Astrocyte of the spinal cord (primary cell): ENCODE results near the gene FBXW5.

ENCODE experiments used
- DNase-seq: peaks from one replicate; pipeline ENCODE4 v3.0.0; 2011; ENCODE audit warnings: low read depth, low spot score
- H3K4me3 ChIP-seq: 2 replicates; pipeline ENCODE4 v1.5.1; 2011; ENCODE audit warnings: low read depth, mild to moderate bottlenecking, low read length, moderate library complexity
- in situ Hi-C: cut with HindIII; loops from 2 replicates; pipeline ENCODE4 v1.10.0; 2017; ENCODE audit warnings: low sequenced_read_pairs
- TF ChIP-seq, protein P1 (sequence below): IDR thresholded peaks from 2 replicates; pipeline ENCODE4 v1.5.1; 2012; ENCODE audit warnings: low read depth, mild to moderate bottlenecking, low read length, inconsistent platforms

FBXW5 gene

DNA sequence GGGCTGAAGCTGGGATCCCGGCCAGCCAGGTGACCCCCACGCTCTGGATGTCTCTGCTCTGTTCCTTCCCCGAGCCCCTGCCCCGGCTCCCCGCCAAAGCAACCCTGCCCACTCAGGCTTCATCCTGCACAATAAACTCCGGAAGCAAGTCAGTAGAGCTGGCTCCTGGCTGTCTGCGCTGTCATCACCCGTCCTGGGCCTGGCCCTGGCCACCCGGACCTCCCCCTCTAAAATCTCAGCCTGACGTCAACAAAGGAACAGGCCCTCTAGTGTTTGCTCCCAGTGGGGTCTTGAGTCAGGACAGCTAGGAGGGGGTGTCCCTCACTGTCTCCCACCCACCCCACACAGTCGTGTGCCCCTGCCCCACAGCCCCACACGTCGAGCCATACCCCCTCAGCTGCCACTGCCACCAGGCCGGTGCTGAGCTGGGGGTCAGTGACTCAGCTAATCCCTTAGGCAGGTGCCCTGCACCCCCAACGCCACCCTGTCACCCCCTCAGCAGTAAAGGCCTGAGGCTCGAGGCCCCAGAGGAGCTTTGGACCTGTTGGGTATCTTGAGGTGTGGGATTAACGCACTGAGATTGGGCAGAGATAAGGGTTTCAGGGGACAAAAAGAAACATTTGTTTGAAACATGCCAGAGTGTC, 37.2 kb upstream of the FBXW5 start:
- in situ Hi-C loops: no loop called here
- H3K4me3 ChIP-seq: no peak overlapping the region
- DNase-seq: no peak
- TF ChIP-seq, protein P1, sequence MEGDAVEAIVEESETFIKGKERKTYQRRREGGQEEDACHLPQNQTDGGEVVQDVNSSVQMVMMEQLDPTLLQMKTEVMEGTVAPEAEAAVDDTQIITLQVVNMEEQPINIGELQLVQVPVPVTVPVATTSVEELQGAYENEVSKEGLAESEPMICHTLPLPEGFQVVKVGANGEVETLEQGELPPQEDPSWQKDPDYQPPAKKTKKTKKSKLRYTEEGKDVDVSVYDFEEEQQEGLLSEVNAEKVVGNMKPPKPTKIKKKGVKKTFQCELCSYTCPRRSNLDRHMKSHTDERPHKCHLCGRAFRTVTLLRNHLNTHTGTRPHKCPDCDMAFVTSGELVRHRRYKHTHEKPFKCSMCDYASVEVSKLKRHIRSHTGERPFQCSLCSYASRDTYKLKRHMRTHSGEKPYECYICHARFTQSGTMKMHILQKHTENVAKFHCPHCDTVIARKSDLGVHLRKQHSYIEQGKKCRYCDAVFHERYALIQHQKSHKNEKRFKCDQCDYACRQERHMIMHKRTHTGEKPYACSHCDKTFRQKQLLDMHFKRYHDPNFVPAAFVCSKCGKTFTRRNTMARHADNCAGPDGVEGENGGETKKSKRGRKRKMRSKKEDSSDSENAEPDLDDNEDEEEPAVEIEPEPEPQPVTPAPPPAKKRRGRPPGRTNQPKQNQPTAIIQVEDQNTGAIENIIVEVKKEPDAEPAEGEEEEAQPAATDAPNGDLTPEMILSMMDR: no peak

DNA sequence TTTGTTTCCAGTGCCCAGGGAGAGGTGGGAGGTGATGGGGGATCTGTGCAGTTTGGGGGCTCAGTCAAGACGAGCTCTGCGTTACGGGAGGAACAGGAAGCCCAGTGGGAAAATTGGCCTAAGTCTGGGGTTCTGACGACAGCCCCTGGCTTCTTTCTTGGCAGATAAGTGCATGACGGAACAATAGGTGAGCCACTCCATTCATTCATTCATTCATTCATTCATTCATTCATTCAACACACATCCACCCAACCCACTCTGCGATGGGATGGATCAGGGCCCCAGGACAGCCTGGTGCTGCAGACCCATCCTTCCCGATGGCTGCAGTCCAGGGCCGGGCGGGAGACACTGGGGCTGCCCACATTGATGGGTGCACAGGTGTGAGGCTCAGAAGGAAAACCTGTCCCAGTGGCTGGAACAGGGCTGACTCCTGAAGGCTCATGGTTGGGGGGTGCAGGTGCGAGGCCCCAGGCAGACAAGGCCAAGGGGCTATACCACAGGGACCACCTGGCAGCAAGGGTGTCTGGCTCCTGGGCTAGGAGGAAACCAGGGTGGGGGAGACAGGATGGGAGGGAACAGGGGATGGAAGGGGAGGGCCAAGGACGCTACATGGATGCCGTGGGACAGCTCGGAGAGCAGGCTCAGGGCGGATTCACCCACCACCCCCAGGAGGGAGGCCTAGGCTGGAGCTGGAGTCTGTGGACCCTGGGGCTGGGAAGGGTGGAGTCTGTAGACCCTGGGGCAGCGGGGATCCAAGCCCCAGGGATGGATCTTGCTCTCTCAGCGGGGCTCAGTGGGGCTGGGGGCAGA, 36.3 kb upstream of the FBXW5 start:
- TF ChIP-seq, protein P1: no peak
- no peak for DNase-seq
- H3K4me3 ChIP-seq: no peak overlapping the region
- in situ Hi-C loops: no loop called here

DNA sequence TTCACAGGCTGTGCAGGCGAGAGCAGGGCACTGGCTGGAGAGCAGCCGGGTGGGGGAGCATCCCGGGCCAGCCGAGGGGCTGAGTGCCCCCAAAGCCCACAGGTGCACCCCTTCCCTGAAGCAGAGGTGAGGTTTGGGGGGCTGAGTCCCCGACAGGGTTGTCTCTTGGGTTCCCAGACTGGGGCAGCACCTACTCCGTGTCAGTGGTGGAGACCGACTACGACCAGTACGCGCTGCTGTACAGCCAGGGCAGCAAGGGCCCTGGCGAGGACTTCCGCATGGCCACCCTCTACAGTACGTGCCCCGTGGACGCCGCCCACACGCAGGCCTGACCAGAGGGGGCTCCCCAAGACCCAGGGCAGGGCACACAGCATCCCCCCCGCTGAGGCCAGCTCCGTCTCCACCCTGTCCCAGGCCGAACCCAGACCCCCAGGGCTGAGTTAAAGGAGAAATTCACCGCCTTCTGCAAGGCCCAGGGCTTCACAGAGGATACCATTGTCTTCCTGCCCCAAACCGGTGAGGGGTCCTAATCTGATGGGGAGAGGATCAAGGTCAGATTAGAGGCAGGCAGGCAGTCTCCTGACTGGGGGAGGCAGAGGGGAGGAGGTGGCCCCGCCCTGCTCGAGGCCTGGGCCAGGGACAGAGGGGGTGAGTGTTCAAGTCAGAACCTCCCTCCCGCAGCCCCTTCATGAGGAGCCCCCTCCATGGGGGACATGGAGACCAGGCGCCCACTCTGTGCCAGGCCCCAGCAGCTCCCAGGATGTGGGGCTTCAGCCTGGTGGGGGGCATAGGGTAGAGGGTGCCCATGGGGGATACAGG, 35.4 kb upstream of the FBXW5 start:
- TF ChIP-seq, protein P1: no peak
- H3K4me3 ChIP-seq: no peak overlapping the region
- in situ Hi-C loops: no loop called here
- no peak for DNase-seq

DNA sequence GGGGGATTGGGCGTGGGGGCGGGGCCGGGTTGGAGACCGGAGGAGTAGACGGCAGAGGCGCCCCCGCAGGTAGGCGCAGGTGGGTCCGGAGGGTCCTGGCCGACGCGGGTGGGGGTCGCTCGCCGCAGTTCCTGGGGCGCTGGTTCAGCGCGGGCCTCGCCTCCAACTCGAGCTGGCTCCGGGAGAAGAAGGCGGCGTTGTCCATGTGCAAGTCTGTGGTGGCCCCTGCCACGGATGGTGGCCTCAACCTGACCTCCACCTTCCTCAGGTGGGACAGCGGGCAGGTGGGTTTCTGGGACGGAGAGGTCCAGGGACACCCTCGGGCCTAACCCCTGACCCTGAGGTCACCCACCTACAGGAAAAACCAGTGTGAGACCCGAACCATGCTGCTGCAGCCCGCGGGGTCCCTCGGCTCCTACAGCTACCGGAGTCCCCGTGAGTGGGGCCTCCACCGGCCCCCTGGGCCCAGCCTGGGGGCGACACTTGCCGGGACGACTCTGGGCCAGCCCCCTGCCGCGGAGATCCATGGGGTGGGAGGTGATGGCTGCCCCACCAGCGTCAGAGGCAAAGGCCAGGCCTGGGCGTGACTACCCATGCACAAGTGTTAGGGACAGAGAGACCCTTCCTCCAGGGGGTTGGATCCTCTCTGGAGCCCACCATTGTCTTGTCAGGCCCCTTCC, 34.5 kb upstream of the FBXW5 start:
- DNase-seq: no peak
- in situ Hi-C loops: no loop called here
- TF ChIP-seq, protein P1: no peak
- no peak overlapping the region for H3K4me3 ChIP-seq

DNA sequence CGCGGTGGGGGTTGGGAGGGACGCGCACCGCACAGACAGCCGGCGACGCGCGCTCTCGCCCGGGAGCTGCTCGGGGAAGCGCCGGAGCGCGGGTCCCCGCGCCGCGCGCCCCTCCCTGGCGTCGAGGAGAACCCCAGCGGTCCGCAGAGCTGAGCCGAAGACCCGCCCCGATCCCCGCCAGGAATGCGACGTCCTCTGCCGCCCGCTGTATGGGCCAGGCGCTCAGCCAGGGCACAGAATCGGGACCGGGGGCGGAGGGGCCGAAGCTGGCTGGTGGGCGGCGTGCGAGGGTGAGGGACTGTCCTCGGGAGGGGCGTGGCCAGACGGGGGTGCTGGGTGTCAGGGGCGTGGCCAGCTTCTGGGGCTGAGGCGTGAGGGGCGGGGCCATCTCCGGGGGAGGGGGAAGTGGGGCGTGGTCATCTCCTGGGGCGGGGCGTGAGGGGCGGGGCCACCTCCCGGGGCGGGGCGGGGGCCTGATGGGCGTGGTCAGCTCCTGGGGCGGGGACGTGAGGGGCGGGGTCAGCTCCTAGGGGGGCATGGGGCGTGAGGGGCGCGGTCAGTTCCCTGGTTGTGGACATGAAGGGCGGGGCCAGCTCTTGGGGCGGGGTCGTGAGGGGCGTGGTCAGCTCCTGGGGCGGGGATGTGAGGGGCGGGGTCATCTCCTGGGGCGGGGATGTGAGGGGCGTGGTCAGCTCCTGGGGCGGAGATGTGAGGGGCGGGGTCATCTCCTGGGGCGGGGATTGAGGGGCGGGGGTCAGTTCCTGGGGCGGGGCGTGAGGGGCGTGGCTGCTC, 33.7 kb upstream of the FBXW5 start:
- peak; percentile 49 for DNase-seq
- TF ChIP-seq, protein P1: no peak
- peak overlapping the region; percentile 45 for H3K4me3 ChIP-seq
- in situ Hi-C loops: no loop called here
